Upper lobe of right lung (tissue), 1 donor: ENCODE data around the gene UTP14C. TPM values are rescaled to one million over a fixed set of nuclear protein-coding genes. Genes with fewer than 3 reads are reported as not detected.

Experiments
- ATAC-seq: fragments of 200-7000 bp; cut with Tn5 transposase; one replicate; pipeline ENCODE4 v1.9.1; 2020; ENCODE audit warnings: mild to moderate bottlenecking, moderate library complexity
- DNase-seq: peaks from one replicate; pipeline ENCODE4 v3.0.0-alpha.2; 2020
- H3K27ac ChIP-seq: fragments of 200-600 bp; one replicate; pipeline ENCODE4 v1.8.0; 2022
- H3K27me3 ChIP-seq: fragments of 200-600 bp; one replicate; pipeline ENCODE4 v1.8.0; 2022; ENCODE audit warnings: mild to moderate bottlenecking
- H3K36me3 ChIP-seq: fragments of 200-600 bp; one replicate; pipeline ENCODE4 v1.8.0; 2022
- H3K4me1 ChIP-seq: fragments of 200-600 bp; one replicate; pipeline ENCODE4 v1.8.0; 2022
- H3K4me3 ChIP-seq: fragments of 200-600 bp; one replicate; pipeline ENCODE4 v1.8.0; 2022; ENCODE audit warnings: mild to moderate bottlenecking
- H3K9me3 ChIP-seq: fragments of 200-600 bp; one replicate; pipeline ENCODE4 v1.8.0; 2022
- CTCF ChIP-seq: fragments of 200-600 bp; IDR thresholded peaks from one replicate; pipeline ENCODE4 v1.8.0; 2022; ENCODE audit warnings: antibody characterized with exemption
- intact Hi-C: fragments of 100-400 bp; cut with DNase I; formaldehyde crosslinking; loops from one replicate; pipeline ENCODE4 v1.11.0; 2022
- total RNA-seq: library from RNA; stranded (reverse); fragmentation: NEBNext Ultra II Directional; extraction: Animal tissue kit (Norgen Biotek cat#: 25700); gene quantifications from one replicate; pipeline ENCODE4 v1.2.1, GENCODE V29; 2021
- donor health status: DM: no; HTN: yes; CAD: no; lungs with severe emphysema.

The UTP14C gene
- total RNA-seq, 1 donor from 2014 or later, result 20.5 TPM

DNA sequence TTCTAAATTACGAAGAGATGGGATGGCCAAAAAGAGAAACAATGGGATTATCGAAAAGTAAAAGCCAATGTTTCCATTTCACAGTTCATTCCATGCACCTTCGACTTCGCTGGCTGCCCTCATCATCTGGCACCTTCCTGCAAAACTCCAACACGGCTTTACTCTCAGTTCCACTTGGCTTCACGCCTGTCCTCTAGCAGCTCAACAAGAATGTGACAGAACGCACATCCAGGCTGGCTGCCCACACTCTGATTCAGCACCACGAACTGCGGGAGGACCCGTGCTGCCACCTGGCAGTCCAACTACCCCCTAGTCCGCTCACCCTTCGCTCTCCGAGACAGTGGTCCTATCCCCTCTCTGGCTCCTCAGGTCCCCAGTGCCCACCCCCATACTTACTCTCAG, 25.0 kb upstream of the UTP14C start:
- intact Hi-C loops, result loop anchor here (10.0 kb wide), 1 partner anchor 125 kb away; the partner anchor contains the start of gene NEK5
- Histone ChIP-seq H3K36me3 (no peaks in the 10 kb centered on the region), H3K4me1 (peaks cover 10% of the 10 kb centered on the region), H3K4me3 (no peak overlapping the region), H3K27me3 (no peaks in the 10 kb centered on the region), H3K9me3 (no peaks in the 10 kb centered on the region), H3K27ac (no peak overlapping the region)
- no peak for TF ChIP-seq CTCF
- ATAC-seq, result peak; percentile 42
- DNase-seq, result no peak

- Histone ChIP-seq H3K27ac (no peak overlapping the region), H3K36me3 (no peaks in the 10 kb centered on the region), H3K4me3 (no peak overlapping the region), H3K4me1 (peaks cover 10% of the 10 kb centered on the region), H3K9me3 (no peaks in the 10 kb centered on the region), H3K27me3 (no peaks in the 10 kb centered on the region)
- no peak for DNase-seq
- intact Hi-C loops, result loop anchor here (10.0 kb wide), 1 partner anchor 125 kb away; the partner anchor contains the start of gene NEK5
- no peak for TF ChIP-seq CTCF
- no peak for ATAC-seq
Measured at GRCh38 chr13:51999921-52000320, 24.6 kb upstream of the UTP14C start.

DNA sequence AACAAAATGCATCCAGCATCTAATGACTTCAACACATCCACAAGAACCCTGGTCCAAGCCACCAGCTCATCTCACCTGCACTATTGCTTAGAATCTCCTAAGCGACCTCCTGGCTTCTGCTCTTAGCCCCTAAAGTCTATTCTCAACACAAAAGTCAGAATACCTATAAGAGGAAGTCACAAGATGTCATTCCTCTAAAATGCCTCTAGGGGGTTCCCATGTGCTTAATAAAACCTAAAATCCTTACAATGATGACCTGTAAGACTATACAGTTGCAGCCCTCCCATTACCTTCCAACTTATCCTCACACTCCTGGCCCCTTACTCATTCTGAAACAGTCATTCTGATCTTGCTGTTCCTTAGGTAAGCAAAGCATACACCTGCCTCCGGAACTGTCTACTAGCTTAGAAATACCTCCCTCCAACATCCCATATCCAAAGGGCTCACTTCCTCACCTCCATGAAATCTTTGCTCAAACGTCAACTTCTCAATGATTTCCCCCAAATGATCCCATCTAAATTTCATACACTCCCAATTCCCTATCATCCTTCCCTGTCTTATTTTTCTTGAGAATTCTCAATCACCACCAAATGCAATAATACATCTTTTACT, 23.3 kb upstream of the UTP14C start:
- H3K36me3 ChIP-seq, result no peaks in the 10 kb centered on the region
- no peak overlapping the region for H3K27ac ChIP-seq
- no peaks in the 10 kb centered on the region for H3K27me3 ChIP-seq
- ATAC-seq (peak; percentile 67), DNase-seq (no peak)
- intact Hi-C loops, result no loop called here
- no peaks in the 10 kb centered on the region for H3K9me3 ChIP-seq
- H3K4me3 ChIP-seq, result no peak overlapping the region
- TF ChIP-seq CTCF, result peak; percentile 75
- H3K4me1 ChIP-seq, result peaks cover 3% of the 10 kb centered on the region

DNA sequence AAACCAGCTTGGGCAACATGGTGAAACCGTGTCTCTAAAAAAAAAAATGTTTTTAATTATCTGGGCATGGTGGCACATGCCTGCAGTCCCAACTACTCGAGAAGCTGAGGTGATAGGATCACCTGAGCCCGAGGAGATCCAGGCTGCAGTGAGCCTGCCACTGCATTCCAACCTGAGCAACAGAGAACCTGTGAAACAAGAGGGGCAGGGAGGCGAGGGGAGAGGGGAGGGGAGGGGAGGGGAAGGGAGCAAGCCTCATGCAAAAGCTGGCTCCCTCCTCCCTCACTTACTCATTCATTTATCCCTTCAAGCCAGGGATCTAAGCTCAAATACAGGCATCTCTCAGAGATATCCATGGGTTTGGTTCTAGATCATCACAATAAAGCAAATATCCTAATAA, 22.1 kb upstream of the UTP14C start:
- H3K27me3 ChIP-seq, result no peaks in the 10 kb centered on the region
- intact Hi-C loops, result no loop called here
- no peak overlapping the region for H3K4me3 ChIP-seq
- no peaks in the 10 kb centered on the region for H3K4me1 ChIP-seq
- H3K9me3 ChIP-seq, result no peaks in the 10 kb centered on the region
- no peak for DNase-seq
- H3K36me3 ChIP-seq, result no peaks in the 10 kb centered on the region
- no peak overlapping the region for H3K27ac ChIP-seq
- ATAC-seq, result no peak
- TF ChIP-seq CTCF, result no peak

- TF ChIP-seq CTCF, result no peak
- Histone ChIP-seq H3K4me3 (no peak overlapping the region), H3K9me3 (no peaks in the 10 kb centered on the region), H3K4me1 (no peaks in the 10 kb centered on the region), H3K27me3 (no peaks in the 10 kb centered on the region), H3K36me3 (no peaks in the 10 kb centered on the region), H3K27ac (no peak overlapping the region)
- DNase-seq (no peak), ATAC-seq (no peak)
- intact Hi-C loops, result no loop called here
Measured at GRCh38 chr13:52003541-52003940, 20.9 kb upstream of the UTP14C start.
